ENCODE data around the gene POR. TPM values are rescaled to one million over a fixed set of nuclear protein-coding genes. Genes with fewer than 3 reads are reported as not detected.
A peak's percentile ranks its signal among the peaks of the same experiment; 100 is the strongest.

POR gene
- total RNA-seq, 5 donors from 2014 or later (not counting 1 experiment from before 2014, with no cell fraction given) = 41.1 to 83.3 (median 58.8) TPM

DNA sequence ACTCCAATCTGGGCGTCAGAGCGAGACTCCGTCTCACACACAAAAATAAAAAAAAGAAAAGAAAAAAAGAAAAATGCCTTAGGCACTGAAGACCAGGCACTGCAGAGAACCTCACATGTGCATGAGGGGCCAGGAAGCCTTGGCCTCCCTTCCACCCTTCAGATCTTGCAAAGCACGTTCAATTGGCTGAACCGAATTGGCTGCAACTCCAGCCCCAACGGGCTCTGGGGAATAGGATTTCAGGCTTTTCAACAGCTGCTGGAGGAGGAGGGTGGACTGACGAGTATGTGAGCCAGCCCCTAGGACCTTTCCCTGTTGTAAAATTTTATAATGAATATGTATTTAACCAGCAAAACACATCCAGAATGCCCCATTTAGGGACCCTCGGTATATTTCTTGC, 62.8 kb downstream of the POR start:
- peaks cover 26 to 31% of the 10 kb centered on the region in 2 donors for H3K36me3 ChIP-seq (ENCODE audit: control insufficient read depth in 2 of 2, extremely low read depth in 1 of 2, insufficient read depth in 1 of 2, low read length in 1 of 2)
- POLR2A ChIA-PET = no interaction called here
- H3K4me3 ChIP-seq (ENCODE audit: control insufficient read depth in 1 of 2, extremely low read depth in 1 of 2, low read length in 1 of 2) = no peak overlapping the region
- H3K4me1 Mint-ChIP-seq = no peaks in the 10 kb centered on the region
- H3K27me3 ChIP-seq (replicated peaks in 1 of 2; ENCODE audit: control insufficient read depth in 2 of 2, extremely low read depth in 1 of 2, insufficient read depth in 2 of 2, low read length in 1 of 2) = no peaks in the 10 kb centered on the region
- H3K4me3 Mint-ChIP-seq = no peak overlapping the region
- peaks cover 17% of the 10 kb centered on the region for H3K36me3 Mint-ChIP-seq
- no peaks in the 10 kb centered on the region for H3K9me3 Mint-ChIP-seq
- CTCF ChIA-PET = no interaction called here
- WGBS (ENCODE audit: insufficient coverage) = 83% methylated on average over 1 of the region's 8 CpGs
- no peak overlapping the region for H3K27ac ChIP-seq (ENCODE audit: low read length)
- no peak for DNase-seq
- no peaks in the 10 kb centered on the region for H3K4me1 ChIP-seq (ENCODE audit: control insufficient read depth in 1 of 2, extremely low read depth in 1 of 2, insufficient read depth in 2 of 2, low read length in 2 of 2)
- no peaks in the 10 kb centered on the region for H3K9me3 ChIP-seq
- H3K27me3 Mint-ChIP-seq = no peaks in the 10 kb centered on the region
- ATAC-seq (replicated peaks in 1 of 4) = no peak
- H3K27ac Mint-ChIP-seq = no peak overlapping the region

DNA sequence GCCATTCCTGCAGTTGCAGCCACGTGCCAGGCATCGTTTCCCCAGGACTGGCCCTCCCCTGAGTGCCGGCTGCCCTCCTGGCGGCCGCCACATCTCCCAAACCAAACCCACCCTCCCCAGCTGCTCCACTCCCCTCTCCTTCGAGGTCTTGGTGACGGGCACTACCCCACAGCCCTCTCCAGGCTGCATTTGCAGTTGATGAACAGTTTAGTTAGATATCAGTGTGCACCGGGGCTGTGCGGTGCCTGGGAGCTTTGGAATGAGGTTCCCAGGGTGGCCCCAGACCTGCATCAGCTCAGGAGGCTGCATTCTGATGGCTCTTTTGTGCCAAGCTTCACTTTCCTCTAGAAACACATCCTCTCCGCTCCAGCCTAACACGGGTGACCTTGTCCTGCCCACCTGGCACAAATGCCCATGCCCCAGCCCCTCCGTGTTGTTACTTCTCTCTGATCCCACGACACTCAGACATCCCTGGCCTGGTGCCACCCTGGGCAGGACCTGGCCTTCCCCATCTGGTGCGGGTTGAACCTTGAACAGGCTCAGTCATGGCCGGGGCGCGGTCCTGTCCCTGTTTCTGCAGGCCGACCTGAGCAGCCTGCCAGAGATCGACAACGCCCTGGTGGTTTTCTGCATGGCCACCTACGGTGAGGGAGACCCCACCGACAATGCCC, 64.9 kb downstream of the POR start:
- no peak overlapping the region for H3K4me3 Mint-ChIP-seq
- peaks cover 8% of the 10 kb centered on the region for H3K36me3 Mint-ChIP-seq
- H3K4me1 Mint-ChIP-seq = no peaks in the 10 kb centered on the region
- no peak overlapping the region for H3K4me3 ChIP-seq (ENCODE audit: control insufficient read depth in 1 of 2, extremely low read depth in 1 of 2, low read length in 1 of 2)
- H3K27ac ChIP-seq (ENCODE audit: low read length) = no peak overlapping the region
- no peaks in the 10 kb centered on the region for H3K27me3 Mint-ChIP-seq
- H3K9me3 Mint-ChIP-seq = no peaks in the 10 kb centered on the region
- peaks cover 36 to 41% of the 10 kb centered on the region in 2 donors for H3K36me3 ChIP-seq (ENCODE audit: control insufficient read depth in 2 of 2, extremely low read depth in 1 of 2, insufficient read depth in 1 of 2, low read length in 1 of 2)
- H3K27me3 ChIP-seq (replicated peaks in 1 of 2; ENCODE audit: control insufficient read depth in 2 of 2, extremely low read depth in 1 of 2, insufficient read depth in 2 of 2, low read length in 1 of 2) = no peaks in the 10 kb centered on the region
- peak overlapping the region in 1 of 2 donors; percentile 31 for H3K27ac Mint-ChIP-seq
- ChIA-PET POLR2A (no interaction called here), CTCF (no interaction called here)
- 92% methylated on average over 16 of the region's 22 CpGs for WGBS (ENCODE audit: insufficient coverage)
- H3K9me3 ChIP-seq = no peaks in the 10 kb centered on the region
- ATAC-seq (replicated peaks in 1 of 4) (no peak), DNase-seq (no peak)
- no peaks in the 10 kb centered on the region for H3K4me1 ChIP-seq (ENCODE audit: control insufficient read depth in 1 of 2, extremely low read depth in 1 of 2, insufficient read depth in 2 of 2, low read length in 2 of 2)

- H3K4me3 Mint-ChIP-seq = no peak overlapping the region
Measured at GRCh38 chr7:75980430-75981202, 65.7 kb downstream of the POR start.

DNA sequence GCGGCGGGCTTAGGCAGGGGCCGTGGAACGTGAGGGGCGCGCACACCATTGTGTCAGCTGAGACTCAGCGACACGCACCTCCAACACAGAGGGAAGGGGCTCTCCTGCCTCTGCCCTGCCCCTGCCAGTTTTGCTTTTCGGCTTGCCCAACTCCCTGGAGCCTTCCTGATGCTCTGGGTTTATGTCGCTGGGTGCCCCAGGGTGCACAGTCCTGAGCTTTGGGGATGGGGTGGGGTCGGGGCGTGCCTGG, 66.2 kb downstream of the POR start:
- WGBS (ENCODE audit: insufficient coverage) = 94% methylated on average over 8 of the region's 12 CpGs
- no peak overlapping the region for H3K4me3 Mint-ChIP-seq
- Histone ChIP-seq H3K36me3 (ENCODE audit: control insufficient read depth in 2 of 2, extremely low read depth in 1 of 2, insufficient read depth in 1 of 2, low read length in 1 of 2) (peaks cover 45 to 51% of the 10 kb centered on the region in 2 donors), H3K4me3 (ENCODE audit: control insufficient read depth in 1 of 2, extremely low read depth in 1 of 2, low read length in 1 of 2) (no peak overlapping the region), H3K9me3 (no peaks in the 10 kb centered on the region), H3K27me3 (replicated peaks in 1 of 2; ENCODE audit: control insufficient read depth in 2 of 2, extremely low read depth in 1 of 2, insufficient read depth in 2 of 2, low read length in 1 of 2) (no peaks in the 10 kb centered on the region), H3K4me1 (ENCODE audit: control insufficient read depth in 1 of 2, extremely low read depth in 1 of 2, insufficient read depth in 2 of 2, low read length in 2 of 2) (no peaks in the 10 kb centered on the region), H3K27ac (ENCODE audit: low read length) (no peak overlapping the region)
- H3K4me1 Mint-ChIP-seq = no peaks in the 10 kb centered on the region
- ATAC-seq (replicated peaks in 1 of 4) = no peak
- ChIA-PET POLR2A (no interaction called here), CTCF (no interaction called here)
- H3K27ac Mint-ChIP-seq = no peak overlapping the region
- H3K9me3 Mint-ChIP-seq = no peaks in the 10 kb centered on the region
- no peak for DNase-seq
- peaks cover 7% of the 10 kb centered on the region for H3K36me3 Mint-ChIP-seq
- H3K27me3 Mint-ChIP-seq = no peaks in the 10 kb centered on the region

More at GRCh38 chr7:75980430-75981202, 65.7 kb downstream of the POR start:
- Histone ChIP-seq H3K9me3 (no peaks in the 10 kb centered on the region), H3K27ac (ENCODE audit: low read length) (no peak overlapping the region), H3K27me3 (replicated peaks in 1 of 2; ENCODE audit: control insufficient read depth in 2 of 2, extremely low read depth in 1 of 2, insufficient read depth in 2 of 2, low read length in 1 of 2) (no peaks in the 10 kb centered on the region), H3K4me1 (ENCODE audit: control insufficient read depth in 1 of 2, extremely low read depth in 1 of 2, insufficient read depth in 2 of 2, low read length in 2 of 2) (no peaks in the 10 kb centered on the region), H3K36me3 (ENCODE audit: control insufficient read depth in 2 of 2, extremely low read depth in 1 of 2, insufficient read depth in 1 of 2, low read length in 1 of 2) (peaks cover 41 to 47% of the 10 kb centered on the region in 2 donors), H3K4me3 (ENCODE audit: control insufficient read depth in 1 of 2, extremely low read depth in 1 of 2, low read length in 1 of 2) (no peak overlapping the region)
- no peaks in the 10 kb centered on the region for H3K27me3 Mint-ChIP-seq
- 92% methylated on average over 27 of the region's 29 CpGs for WGBS (ENCODE audit: insufficient coverage)
- POLR2A ChIA-PET = no interaction called here
- no peaks in the 10 kb centered on the region for H3K4me1 Mint-ChIP-seq
- ATAC-seq (replicated peaks in 1 of 4) (no peak), DNase-seq (no peak)
- H3K36me3 Mint-ChIP-seq = peaks cover 7% of the 10 kb centered on the region
- no peaks in the 10 kb centered on the region for H3K9me3 Mint-ChIP-seq
- CTCF ChIA-PET = no interaction called here
- H3K27ac Mint-ChIP-seq = no peak overlapping the region

DNA sequence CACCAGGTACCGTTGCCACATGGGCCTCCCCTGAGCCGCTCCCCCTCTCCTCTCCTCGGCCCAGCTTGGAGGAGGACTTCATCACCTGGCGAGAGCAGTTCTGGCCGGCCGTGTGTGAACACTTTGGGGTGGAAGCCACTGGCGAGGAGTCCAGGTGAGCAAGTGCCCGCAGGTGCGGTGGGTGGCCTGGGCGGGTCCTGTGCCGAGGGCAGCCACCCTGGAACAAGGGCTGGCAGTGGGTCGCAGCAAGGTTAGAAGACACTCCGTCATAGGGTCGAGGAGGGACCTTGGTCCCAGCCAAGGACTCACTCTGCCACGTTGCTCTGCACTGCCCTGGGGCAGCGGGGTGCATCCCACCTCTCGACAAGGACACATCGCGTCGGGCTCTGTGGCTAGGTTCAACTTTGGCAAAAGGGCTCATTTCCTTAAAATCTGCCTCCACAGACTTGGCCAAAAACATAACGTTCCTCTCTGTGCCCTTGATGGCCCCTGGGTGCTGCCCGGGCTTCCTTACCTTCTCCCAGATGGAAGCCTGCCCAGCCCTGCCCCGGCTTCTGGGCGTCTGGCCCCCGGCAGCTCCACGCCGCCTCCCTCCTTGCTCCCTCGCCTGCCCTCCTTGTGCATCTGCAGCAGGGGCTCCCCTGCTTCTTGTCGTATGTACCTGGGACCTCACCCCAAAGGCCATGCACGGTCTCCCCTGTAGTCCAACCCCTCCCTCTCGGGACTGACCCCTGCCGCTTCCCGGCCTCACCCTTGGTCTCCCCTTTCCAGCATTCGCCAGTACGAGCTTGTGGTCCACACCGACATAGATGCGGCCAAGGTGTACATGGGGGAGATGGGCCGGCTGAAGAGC, 66.7 kb downstream of the POR start:
- H3K27me3 ChIP-seq (replicated peaks in 1 of 2; ENCODE audit: control insufficient read depth in 2 of 2, extremely low read depth in 1 of 2, insufficient read depth in 2 of 2, low read length in 1 of 2) = no peaks in the 10 kb centered on the region
- no peaks in the 10 kb centered on the region for H3K4me1 ChIP-seq (ENCODE audit: control insufficient read depth in 1 of 2, extremely low read depth in 1 of 2, insufficient read depth in 2 of 2, low read length in 2 of 2)
- H3K27ac Mint-ChIP-seq = no peak overlapping the region
- H3K4me1 Mint-ChIP-seq = no peaks in the 10 kb centered on the region
- peaks cover 9% of the 10 kb centered on the region for H3K36me3 Mint-ChIP-seq
- H3K4me3 ChIP-seq (ENCODE audit: control insufficient read depth in 1 of 2, extremely low read depth in 1 of 2, low read length in 1 of 2) = no peak overlapping the region
- H3K9me3 Mint-ChIP-seq = no peaks in the 10 kb centered on the region
- peaks cover 45 to 56% of the 10 kb centered on the region in 2 donors for H3K36me3 ChIP-seq (ENCODE audit: control insufficient read depth in 2 of 2, extremely low read depth in 1 of 2, insufficient read depth in 1 of 2, low read length in 1 of 2)
- no peaks in the 10 kb centered on the region for H3K9me3 ChIP-seq
- POLR2A ChIA-PET = no interaction called here
- ATAC-seq (replicated peaks in 1 of 4) (no peak), DNase-seq (no peak)
- CTCF ChIA-PET = interaction anchor here in 1 of 2 donors (0.5 to 0.6 kb wide), 2 partner anchors 25 to 916 kb away, joined by 3 to 5 read pairs; no protein-coding TSS in a partner anchor
- H3K27ac ChIP-seq (ENCODE audit: low read length) = no peak overlapping the region
- no peak overlapping the region for H3K4me3 Mint-ChIP-seq
- no peaks in the 10 kb centered on the region for H3K27me3 Mint-ChIP-seq
- WGBS (ENCODE audit: insufficient coverage) = 86% methylated on average over 30 of the region's 38 CpGs

DNA sequence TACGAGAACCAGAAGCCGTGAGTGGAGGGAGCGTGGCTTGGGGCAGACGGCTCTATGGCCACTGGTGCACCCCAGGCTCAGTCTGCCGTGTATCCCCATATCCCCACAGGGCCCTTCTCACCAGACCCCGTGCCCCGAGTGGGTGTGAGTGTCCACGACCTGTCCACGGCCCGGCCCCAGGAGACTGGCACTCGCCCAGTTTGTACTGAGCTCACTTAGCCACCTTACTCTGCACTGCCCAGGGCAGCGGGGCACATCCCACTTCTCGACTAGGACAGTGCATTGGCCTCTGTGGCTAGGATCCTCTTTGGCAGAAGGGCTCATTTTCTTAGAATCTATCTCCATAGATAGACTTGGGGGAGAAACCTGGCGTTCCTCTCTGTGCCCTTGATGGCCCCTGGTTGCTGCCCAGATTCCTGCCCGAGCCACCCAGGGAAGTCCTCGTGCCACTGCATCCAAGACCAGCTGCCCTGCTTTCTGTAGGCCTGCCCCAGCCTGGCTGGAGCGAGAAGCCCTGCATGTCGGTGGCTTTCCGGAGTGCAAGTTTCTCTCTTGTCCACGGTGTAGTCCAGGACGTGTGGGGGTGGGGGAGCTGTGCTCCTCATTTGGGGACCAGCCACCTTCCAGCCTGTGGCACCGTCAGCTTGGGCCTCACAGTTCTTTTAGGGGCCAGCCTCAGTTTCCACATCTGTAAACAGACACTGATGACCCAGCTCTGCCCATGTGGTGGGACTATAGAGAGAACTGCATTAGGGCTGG, 67.5 kb downstream of the POR start:
- ChIA-PET POLR2A (no interaction called here), CTCF (interaction anchor here in 1 of 2 donors (0.5 to 0.6 kb wide), 2 partner anchors 24 to 917 kb away, joined by 3 to 5 read pairs; no protein-coding TSS in a partner anchor)
- H3K27me3 Mint-ChIP-seq = no peaks in the 10 kb centered on the region
- ATAC-seq (replicated peaks in 1 of 4) (no peak), DNase-seq (no peak)
- WGBS (ENCODE audit: insufficient coverage) = 95% methylated on average over 14 of the region's 22 CpGs
- no peaks in the 10 kb centered on the region for H3K27me3 ChIP-seq (replicated peaks in 1 of 2; ENCODE audit: control insufficient read depth in 2 of 2, extremely low read depth in 1 of 2, insufficient read depth in 2 of 2, low read length in 1 of 2)
- no peaks in the 10 kb centered on the region for H3K9me3 ChIP-seq
- H3K27ac Mint-ChIP-seq = no peak overlapping the region
- no peak overlapping the region for H3K4me3 ChIP-seq (ENCODE audit: control insufficient read depth in 1 of 2, extremely low read depth in 1 of 2, low read length in 1 of 2)
- H3K36me3 ChIP-seq (ENCODE audit: control insufficient read depth in 2 of 2, extremely low read depth in 1 of 2, insufficient read depth in 1 of 2, low read length in 1 of 2) = peaks cover 51 to 63% of the 10 kb centered on the region in 2 donors
- H3K36me3 Mint-ChIP-seq = peaks cover 17% of the 10 kb centered on the region
- no peaks in the 10 kb centered on the region for H3K4me1 ChIP-seq (ENCODE audit: control insufficient read depth in 1 of 2, extremely low read depth in 1 of 2, insufficient read depth in 2 of 2, low read length in 2 of 2)
- no peak overlapping the region for H3K4me3 Mint-ChIP-seq
- H3K27ac ChIP-seq (ENCODE audit: low read length) = no peak overlapping the region
- H3K4me1 Mint-ChIP-seq = no peaks in the 10 kb centered on the region
- no peaks in the 10 kb centered on the region for H3K9me3 Mint-ChIP-seq

Measured in T-cell (primary cell).